HG02678 (cell line): ENCODE data around the gene RAB11FIP4.
"Not testable (repeated sequence)": the region's sequence is repeated elsewhere in the genome, so short reads cannot be mapped to it uniquely, and the experiment has no call there.

Experiments
- ATAC-seq: cut with Tn5 transposase; IDR thresholded peaks from one replicate; pipeline ENCODE4 v1.9.1; 2021; ENCODE audit warnings: mild to moderate bottlenecking, moderate library complexity; ENCODE audit not compliant: unreplicated experiment

The RAB11FIP4 gene, protein sequence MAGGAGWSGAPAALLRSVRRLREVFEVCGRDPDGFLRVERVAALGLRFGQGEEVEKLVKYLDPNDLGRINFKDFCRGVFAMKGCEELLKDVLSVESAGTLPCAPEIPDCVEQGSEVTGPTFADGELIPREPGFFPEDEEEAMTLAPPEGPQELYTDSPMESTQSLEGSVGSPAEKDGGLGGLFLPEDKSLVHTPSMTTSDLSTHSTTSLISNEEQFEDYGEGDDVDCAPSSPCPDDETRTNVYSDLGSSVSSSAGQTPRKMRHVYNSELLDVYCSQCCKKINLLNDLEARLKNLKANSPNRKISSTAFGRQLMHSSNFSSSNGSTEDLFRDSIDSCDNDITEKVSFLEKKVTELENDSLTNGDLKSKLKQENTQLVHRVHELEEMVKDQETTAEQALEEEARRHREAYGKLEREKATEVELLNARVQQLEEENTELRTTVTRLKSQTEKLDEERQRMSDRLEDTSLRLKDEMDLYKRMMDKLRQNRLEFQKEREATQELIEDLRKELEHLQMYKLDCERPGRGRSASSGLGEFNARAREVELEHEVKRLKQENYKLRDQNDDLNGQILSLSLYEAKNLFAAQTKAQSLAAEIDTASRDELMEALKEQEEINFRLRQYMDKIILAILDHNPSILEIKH

DNA sequence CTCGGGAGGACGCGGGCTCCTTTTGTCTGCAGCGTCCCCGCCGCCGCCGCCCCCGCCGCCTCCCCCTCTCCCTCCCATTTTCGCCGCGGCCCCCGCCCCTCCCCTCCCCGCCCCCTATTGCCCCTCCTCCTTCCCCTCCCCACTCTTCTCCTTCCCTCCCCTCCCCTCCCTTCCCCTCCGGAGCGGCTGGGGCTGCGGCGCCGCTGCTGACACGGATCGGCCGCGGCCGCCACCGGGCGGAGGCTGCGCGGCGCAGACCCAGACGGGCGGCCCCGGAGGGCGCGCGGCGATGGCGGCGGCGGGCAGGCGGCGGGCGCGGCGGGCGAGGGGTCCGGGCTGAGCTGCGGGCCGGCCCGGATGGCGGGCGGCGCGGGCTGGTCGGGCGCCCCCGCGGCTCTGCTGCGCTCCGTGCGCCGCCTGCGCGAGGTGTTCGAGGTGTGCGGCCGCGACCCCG is at the start of gene RAB11FIP4:
RAB11FIP4 (plus strand) TSS at position 180 of the 454 bp plus-strand sequence; CDS start at position 358, 178 bp downstream.
- no peak for ATAC-seq

DNA sequence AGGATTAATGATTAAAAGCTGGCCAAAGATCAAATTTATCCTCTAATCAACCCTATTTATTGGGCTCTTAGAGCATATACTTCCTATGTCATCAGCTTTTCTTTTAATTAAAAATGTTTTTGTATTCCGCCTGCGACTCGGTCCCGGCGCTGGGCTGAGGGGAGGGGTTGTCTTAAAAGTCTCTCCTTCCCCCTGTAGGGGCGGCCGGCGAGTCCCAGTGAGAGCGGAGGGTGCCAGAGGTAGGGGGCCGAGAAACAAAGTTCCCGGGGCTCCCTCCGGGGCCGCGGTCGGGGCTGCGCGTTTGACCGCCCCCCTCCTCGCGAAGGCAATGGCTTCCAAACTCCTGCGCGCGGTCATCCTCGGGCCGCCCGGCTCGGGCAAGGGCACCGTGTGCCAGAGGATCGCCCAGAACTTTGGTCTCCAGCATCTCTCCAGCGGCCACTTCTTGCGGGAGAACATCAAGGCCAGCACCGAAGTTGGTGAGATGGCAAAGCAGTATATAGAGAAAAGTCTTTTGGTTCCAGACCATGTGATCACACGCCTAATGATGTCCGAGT is 46.2 kb upstream of the RAB11FIP4 start:
- ATAC-seq = not testable (repeated sequence)

DNA sequence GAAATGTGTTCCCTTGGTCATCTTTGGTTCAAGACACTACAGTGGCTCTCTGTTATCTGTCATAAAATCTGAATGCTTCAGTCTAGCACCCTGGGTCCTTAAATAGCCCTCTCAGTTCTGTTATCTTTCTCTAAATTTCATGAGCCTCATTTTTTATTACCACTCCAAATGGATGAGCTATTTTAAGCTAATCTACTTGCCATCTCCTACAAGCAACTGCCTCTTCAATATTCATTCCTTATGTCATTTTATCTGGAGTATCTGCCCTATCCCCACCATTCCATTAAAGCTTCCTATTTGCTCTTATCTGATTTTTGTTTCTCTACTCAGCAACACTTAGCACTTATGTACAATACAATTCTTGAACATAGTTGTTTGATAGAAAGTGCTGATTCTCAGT is 42.0 kb upstream of the RAB11FIP4 start:
- no peak for ATAC-seq

DNA sequence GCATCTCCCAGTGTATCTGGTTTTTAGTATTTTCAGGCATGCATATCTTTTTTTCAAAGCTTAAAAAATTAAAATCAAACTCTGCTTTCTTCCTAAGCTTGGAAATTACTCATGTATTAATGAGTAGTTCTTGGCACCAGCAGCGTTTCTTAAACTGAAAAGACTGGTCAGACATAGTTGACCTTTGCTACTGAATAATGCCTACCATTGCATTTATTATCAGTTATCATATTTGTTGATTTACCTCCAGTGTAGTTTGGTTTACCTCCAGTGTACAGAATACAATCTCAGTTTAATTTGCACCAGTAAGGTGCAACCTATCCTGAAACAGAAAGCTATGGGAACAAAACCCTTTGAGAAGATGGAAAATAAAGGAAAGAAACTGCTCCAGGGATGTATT is 35.5 kb upstream of the RAB11FIP4 start:
- ATAC-seq = no peak

DNA sequence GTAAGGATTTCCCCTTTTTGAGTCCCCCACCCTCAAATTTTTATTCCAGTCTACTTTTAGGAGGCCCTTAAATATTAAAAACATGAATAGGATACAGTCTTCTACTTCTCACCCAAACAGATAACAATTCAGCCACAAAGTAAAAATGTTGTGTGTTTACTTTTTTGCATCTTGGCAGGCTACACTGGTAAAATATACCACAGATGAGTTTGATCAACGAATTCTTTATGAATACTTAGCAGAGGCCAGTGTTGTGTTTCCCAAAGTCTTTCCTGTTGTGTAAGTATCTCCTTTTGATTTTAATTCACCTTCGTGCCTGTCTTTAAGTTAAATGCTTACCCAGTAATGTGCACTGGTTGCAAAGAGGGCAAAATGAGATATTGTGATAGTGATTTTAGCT is 34.4 kb upstream of the RAB11FIP4 start:
- no peak for ATAC-seq

DNA sequence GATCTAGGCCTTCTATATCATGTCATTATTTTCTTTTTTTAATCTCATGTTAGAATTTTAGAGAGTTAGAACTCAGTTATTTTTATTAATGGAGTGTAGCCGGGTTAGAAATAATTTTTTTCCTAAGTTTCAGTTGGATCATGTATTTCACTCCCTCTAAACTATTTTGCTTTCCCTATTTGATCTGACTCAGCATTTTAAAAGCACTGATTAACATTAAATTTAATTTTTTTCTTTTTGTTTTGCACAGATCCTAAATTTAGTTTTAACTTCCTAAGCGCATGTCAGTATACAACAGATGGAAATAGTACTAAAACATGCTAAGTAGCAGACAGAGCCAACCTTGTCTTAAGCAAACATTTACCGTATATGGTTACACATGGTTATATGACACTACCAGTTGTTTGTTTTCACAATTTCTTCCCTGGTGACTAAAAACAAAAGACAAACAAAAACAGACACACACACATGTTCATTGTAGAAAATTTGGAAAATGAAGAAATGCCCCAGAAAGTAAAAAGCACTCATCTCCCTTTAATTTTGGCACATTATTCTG is 33.6 kb upstream of the RAB11FIP4 start:
- ATAC-seq = no peak

DNA sequence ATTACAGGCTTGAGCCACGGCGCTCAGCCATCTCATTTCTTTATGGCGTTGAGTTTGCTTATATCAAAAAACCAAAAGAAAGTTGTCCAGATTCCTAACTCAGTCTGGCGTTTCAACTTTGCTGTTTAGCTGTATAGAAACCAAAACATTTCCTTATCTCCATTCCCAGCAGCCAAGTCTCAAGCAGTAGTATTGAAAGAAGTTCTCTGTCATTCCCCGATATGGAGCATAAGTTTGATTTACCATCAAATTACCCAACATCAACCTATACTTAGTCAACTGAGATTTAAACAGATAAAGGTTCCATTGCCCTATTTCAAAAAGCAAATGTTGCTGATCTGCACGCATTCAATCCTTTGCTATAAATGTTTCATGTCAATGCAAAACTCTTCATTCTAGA is 27.5 kb upstream of the RAB11FIP4 start:
- ATAC-seq = no peak

DNA sequence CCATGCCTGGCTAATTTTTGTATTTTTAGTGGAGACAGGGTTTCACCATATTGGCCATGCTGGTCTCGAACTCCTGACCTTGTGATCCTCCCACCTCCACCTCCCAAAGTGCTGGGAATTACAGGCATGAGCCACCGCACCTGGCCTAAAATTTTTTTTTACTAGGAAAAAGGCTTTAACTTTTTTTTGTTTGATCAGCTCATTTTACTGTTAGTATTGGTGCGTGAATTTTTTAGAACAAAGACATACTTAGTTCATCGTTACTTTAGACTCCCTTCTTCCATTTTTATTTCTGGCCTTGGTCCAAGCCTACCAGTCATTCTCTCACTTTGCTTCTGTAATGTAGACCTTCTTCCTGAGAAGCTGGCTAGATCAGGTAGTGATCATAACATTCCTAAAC is 25.4 kb upstream of the RAB11FIP4 start:
- no peak for ATAC-seq

DNA sequence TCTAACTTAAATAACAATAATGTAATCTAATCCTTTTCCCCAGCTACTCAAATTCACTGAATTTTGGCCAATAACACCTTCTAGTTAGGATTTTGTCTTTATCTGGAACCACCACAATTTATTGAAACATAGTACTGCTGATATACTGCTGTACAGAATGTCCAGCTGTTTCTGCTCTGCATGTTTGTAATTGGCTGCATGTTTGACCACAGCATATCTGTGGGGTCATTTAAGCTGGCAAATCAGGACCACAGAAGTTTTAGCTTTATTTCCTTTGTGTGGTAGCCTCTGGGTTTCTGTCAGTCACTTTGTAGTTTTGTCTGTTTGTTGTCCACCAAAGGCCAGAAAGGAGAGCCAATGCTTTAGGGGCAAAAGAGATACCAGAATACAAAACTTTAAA is 22.2 kb upstream of the RAB11FIP4 start:
- ATAC-seq = no peak

DNA sequence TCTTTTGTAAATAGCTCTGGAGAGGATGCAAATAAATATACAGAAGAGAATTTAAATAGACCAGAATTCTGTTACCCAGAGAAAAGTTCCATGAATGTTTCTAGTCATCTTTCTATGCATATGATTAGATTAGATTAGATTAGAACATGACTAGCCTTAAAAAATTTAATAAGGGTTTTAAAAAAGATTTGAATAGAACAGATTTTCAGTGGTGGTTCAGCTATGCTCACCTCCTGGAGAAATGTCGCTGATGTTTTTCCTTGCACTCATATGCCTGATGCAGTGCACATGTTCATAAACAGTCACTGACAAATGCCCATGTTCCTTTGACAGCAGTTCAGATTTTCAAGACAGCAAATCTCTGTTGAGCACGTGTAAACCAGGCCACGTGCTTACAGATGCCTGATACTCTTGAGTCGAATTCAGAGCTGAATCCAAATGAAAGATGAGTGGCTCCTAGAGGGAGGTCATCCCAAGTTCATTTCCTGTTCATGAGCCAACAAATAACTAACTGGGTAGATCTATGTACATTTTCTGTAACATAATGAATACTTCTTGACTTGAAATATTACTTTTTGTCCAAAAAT is 19.9 kb upstream of the RAB11FIP4 start:
- ATAC-seq = no peak

DNA sequence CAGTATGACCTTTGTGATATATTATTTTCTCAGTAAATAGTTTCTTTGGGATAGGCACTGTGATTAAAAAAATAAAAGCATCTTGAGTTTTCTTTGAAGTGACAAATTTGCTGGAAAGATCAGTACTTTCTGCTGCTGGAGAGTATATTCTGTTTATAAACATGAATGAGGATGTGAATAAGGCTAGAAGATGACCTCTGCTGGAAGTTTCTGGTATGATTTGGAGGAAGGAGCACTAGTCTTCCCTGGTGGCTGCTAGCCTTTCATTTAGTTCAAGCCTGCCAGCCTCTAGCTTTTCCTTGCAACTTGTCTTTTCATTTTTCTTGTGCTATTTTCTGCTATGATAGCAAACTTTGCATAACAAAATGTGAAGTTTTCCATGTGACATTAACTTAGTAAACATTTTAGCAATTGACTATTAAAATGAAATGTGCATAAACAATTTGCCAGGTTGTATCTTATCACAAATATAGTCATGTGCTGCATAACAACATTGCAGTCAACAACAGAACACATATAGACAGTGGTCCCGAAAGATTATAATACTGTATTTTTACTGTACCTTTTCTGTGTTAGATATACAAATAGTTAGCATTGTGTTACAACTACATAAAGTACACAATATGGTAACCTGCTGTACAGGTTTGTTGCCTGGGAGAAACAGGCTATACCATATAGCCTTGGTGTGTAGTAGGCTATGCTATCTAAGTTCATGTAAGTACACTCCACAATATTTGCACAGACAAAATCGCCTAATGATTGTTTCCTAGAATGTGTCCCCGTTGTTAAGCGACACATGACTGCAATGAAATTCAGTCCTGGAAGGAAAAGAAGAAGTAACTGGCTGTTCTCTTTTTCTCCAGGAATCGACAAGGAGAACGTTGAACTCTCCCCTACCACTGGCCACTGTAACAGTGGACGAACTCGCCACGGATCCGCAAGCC is 18.1 kb upstream of the RAB11FIP4 start:
- ATAC-seq = no peak

DNA sequence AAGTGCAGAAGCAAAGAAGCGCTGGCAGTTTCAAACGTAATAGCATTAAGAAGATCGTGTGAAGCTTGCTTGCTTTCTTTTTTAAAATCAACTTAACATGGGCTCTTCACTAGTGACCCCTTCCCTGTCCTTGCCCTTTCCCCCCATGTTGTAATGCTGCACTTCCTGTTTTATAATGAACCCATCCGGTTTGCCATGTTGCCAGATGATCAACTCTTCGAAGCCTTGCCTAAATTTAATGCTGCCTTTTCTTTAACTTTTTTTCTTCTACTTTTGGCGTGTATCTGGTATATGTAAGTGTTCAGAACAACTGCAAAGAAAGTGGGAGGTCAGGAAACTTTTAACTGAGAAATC is 17.4 kb upstream of the RAB11FIP4 start:
- no peak for ATAC-seq

DNA sequence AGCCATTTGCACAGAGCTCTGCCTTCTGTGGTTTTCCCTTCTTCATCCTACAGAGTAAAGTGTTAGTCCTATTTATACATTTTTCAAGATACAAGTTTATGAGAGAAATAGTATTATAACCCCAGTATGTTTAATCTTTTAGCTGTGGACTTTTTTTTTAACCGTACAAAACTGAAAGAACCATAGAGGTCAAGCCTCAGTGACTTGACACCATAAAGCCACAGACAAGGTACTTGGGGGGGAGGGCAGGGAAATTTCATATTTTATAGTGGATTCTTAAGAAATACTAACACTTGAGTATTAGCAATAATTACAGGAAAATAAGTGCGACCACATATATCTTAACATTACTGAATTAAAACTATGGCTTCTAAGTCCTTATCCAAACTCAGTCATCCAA is 17.0 kb upstream of the RAB11FIP4 start:
- no peak for ATAC-seq

DNA sequence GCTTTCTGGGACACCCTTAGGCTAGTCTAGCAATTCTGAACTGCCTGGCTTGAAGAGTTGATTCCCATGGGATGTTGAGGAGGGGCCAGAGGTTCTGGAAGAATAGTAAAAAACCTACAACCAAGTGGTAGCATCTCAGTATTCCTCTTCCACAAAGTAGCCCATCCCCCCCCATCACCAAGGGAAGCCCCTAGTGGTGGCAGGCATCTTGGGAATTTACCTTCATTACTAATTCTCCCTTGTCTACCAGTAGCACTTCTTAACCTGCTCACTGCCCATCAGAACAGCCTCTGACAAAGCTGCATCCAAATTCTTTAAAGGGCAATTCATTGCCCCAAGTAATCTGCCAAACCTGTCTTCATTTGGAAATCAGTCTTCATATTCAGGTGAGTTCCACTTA is 12.8 kb upstream of the RAB11FIP4 start:
- no peak for ATAC-seq

DNA sequence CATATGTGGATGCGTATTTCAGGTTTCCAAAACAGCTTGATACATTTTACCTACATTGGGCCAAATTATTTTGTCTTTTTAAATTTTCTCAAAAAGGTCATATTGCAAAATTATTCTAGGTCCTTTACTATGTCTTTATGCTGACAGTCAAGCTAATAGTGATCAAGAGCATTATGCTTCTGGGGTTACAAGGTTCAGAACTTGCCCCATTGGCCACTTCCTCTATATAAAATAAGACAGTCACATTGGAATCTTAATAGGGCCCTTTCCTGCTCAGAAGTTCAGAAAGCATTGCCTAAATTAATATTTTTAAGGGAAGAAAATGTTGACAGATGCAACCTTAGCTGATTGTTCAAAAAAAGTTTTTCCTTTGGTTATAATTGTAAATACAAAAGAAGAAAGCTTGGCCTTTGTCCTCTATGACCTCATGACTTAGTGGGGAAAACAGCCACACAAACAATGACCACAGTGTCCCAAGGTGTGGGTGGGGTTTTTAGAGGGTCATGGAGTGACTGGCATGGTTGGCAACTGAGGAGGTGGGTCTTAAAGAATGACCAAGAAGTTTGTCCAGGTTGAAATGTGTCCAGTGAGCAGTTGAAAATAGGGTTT is 11.8 kb upstream of the RAB11FIP4 start:
- no peak for ATAC-seq

DNA sequence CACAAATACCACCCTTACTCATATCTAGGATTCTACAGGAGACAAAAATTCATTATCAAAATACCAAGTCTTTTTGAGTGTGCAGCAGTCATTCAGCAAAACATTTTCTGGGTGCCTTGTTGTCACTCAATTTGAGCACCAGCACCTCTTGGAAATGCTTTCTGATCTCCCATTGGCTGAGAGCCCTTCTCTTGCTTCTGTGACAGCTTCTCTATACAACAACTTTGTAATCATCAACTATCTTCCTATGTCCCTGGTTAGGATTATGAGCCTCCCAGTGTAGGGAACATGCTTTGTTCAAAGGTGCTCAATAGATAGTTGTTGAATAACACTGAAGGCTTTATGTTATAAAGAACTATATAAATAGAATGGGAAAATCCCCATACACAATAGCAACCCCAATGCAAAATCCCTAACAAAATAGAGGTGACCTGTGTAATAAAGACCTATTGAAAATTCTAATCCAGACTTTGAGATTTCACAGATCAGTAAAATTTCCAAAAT is 10.3 kb upstream of the RAB11FIP4 start:
- ATAC-seq = no peak

DNA sequence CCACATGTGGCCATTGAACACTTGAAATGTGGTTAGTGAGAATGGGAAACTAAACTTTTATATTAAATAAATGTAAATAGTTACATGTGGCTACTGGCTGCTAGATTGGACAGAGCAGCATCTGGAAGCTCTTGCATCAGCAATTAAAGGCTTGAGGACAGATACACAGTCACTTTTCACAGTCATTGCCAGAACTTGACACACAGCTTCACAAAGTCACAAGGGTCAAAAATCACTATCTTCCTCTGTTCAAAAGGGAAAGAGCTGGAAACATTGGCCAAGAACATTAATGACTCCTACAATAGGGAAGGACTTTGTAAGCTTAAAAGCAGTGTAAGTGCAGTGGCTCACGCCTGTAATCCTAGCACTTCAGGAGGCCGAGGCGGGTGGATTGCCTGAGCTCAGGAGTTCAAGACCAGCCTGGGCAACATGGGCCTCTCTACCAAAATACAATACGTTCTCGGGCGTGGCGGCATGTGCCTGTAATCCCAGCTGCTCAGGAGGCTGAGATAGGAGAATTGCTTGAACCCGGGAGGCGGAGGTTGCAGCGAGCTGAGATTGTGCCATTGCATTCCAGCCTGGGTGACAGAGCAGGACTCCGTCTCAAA is 8.7 kb upstream of the RAB11FIP4 start:
- ATAC-seq = not testable (repeated sequence)

DNA sequence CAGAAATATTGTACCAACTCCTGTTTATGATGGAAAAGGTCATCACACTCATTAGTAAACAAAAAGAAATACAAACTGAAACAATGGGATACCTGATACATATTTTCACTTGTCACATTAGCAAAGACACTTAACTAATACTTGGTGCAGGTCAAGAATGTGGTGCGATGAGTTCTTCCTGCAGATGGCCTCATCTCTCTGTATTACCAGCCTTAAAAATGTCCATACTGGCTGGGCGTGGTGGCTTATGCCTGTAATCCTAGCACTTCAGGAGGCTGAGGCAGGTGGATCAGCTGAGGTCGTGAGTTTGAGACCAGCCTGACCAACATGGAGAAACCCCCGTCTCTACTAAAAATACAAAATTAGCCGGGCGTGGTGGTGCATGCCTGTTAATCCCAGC is 8.0 kb upstream of the RAB11FIP4 start:
- not testable (repeated sequence) for ATAC-seq
